SK-N-SH (cell line): ENCODE data around the gene ACTL7A. TPM values are rescaled to one million over a fixed set of nuclear protein-coding genes. Genes with fewer than 3 reads are reported as not detected.

Experiments used
- CTCF ChIA-PET: fragments of 300-600, 350-600 bp; formaldehyde crosslinking; extraction: SDS; loops from one replicate; lab custom pipeline; 2021; lab: Yijun Ruan, JAX
- POLR2A ChIA-PET: fragments of 350-600 bp; sonication (Branson Sonifier 250); formaldehyde crosslinking; extraction: SDS; loops from one replicate; lab custom pipeline; 2020; ENCODE audit warnings: antibody characterized with exemption, inconsistent platforms; lab: Yijun Ruan, JAX
- DNase-seq: peaks from one replicate; pipeline ENCODE4 v3.0.0; 2012
- H2AFZ ChIP-seq: fragments of 200-600 bp; sonication (generic); 2 replicates; pipeline ENCODE4 v1.8.1; 2016; ENCODE audit warnings: antibody characterized with exemption, mild to moderate bottlenecking, low read depth
- H3F3A ChIP-seq: fragments of 200-600 bp; sonication (generic); replicated peaks from 2 replicates; pipeline ENCODE3; 2016; ENCODE audit warnings: antibody characterized with exemption, mild to moderate bottlenecking; ENCODE audit not compliant: insufficient read depth
- H3K27ac ChIP-seq, 2 experiments: fragments of 200-500 bp in 1 of 2; fragments of 200-600 bp in 1 of 2; sonication (Bioruptor generic) in 1 of 2; sonication (generic), shearing (Covaris generic) in 1 of 2; 2 replicates each; pipeline versions ENCODE4 v1.5.1 to v1.6.1; 2014 to 2016; ENCODE audit warnings: low read depth in 2 of 2, inconsistent platforms in 1 of 2, low read length in 1 of 2, mild to moderate bottlenecking in 1 of 2, mixed read lengths in 1 of 2
- H3K27me3 ChIP-seq: fragments of 200-600 bp; sonication (generic), shearing (Covaris generic); 2 replicates; pipeline ENCODE4 v1.6.1; 2016; ENCODE audit warnings: mixed run types; ENCODE audit not compliant: insufficient read depth
- H3K36me3 ChIP-seq, 2 experiments: fragments of 200-500 bp in 1 of 2; fragments of 200-600 bp in 1 of 2; sonication (Bioruptor generic) in 1 of 2; sonication (generic) in 1 of 2; replicated peaks in 1 of 2; 2 replicates each; pipeline versions ENCODE3 to v1.5.1; 2014 to 2016; ENCODE audit warnings: low read length in 1 of 2, mild to moderate bottlenecking in 1 of 2; ENCODE audit not compliant: insufficient read depth in 2 of 2, control insufficient read depth in 1 of 2
- H3K4me1 ChIP-seq, 2 experiments: fragments of 200-500 bp in 1 of 2; fragments of 200-600 bp in 1 of 2; sonication (Bioruptor generic) in 1 of 2; sonication (generic), shearing (Covaris generic) in 1 of 2; 2 replicates each; pipeline versions ENCODE4 v1.5.1 to v1.6.1; 2014 to 2016; ENCODE audit warnings: low read depth in 1 of 2, low read length in 1 of 2, mixed run types in 1 of 2; ENCODE audit not compliant: insufficient read depth in 2 of 2, control insufficient read depth in 1 of 2
- H3K4me2 ChIP-seq: fragments of 200-600 bp; sonication (generic), shearing (Covaris generic); 2 replicates; pipeline ENCODE4 v1.6.1; 2017; ENCODE audit warnings: mixed run types
- H3K4me3 ChIP-seq, 2 experiments: fragments of 200-500 bp in 1 of 2; fragments of 200-600 bp in 1 of 2; sonication (Bioruptor generic) in 1 of 2; sonication (generic), shearing (Covaris generic) in 1 of 2; 2 replicates each; pipeline versions ENCODE4 v1.5.1 to v1.8.1; 2014 to 2016; ENCODE audit warnings: low read depth in 2 of 2, inconsistent platforms in 1 of 2, low read length in 1 of 2, mild to moderate bottlenecking in 1 of 2, mixed read lengths in 1 of 2, moderate library complexity in 1 of 2
- H3K79me2 ChIP-seq: fragments of 200-600 bp; sonication (generic); 2 replicates; pipeline ENCODE4 v1.8.1; 2017; ENCODE audit warnings: mild to moderate bottlenecking; ENCODE audit not compliant: insufficient read depth
- H3K9ac ChIP-seq: fragments of 200-600 bp; sonication (generic); 2 replicates; pipeline ENCODE4 v1.6.1; 2017; ENCODE audit warnings: mixed run types
- H3K9me2 ChIP-seq: fragments of 200-600 bp; sonication (generic); 2 replicates; pipeline ENCODE4 v1.6.1; 2017; ENCODE audit warnings: mixed run types
- H3K9me3 ChIP-seq: fragments of 200-600 bp; sonication (generic); 2 replicates; pipeline ENCODE4 v1.6.1; 2017; ENCODE audit warnings: mixed run types, mild to moderate bottlenecking, moderate library complexity
- H4K20me1 ChIP-seq: fragments of 200-600 bp; sonication (generic); 2 replicates; pipeline ENCODE4 v1.6.1; 2017; ENCODE audit warnings: mild to moderate bottlenecking, mixed run types; ENCODE audit not compliant: insufficient read depth
- CHD2 ChIP-seq: fragments of 150-350 bp; IDR thresholded peaks from 2 replicates; pipeline ENCODE4 v1.6.1; 2018; ENCODE audit warnings: low read length; ENCODE audit not compliant: partially characterized antibody
- ELF1 ChIP-seq: IDR thresholded peaks from 2 replicates; pipeline ENCODE4 v1.4.0; 2012
- FOXJ3 ChIP-seq: sonication (generic); formaldehyde crosslinking; IDR thresholded peaks from 2 replicates; pipeline ENCODE4 v1.5.1; 2020; ENCODE audit warnings: mild to moderate bottlenecking, missing genetic modification reagents
- GABPA ChIP-seq: IDR thresholded peaks from 2 replicates; pipeline ENCODE4 v1.4.0; 2012; ENCODE audit warnings: low read depth, mild to moderate bottlenecking
- JUND ChIP-seq: IDR thresholded peaks from 2 replicates; pipeline ENCODE4 v1.4.0; 2012
- MEF2A ChIP-seq: IDR thresholded peaks from 2 replicates; pipeline ENCODE4 v1.4.0; 2012; ENCODE audit warnings: low read depth, borderline replicate concordance
- NFIC ChIP-seq: IDR thresholded peaks from 2 replicates; pipeline ENCODE4 v1.4.0; 2012; ENCODE audit warnings: borderline replicate concordance
- NRF1 ChIP-seq: IDR thresholded peaks from 2 replicates; pipeline ENCODE4 v1.6.1; 2012; ENCODE audit warnings: low read depth, mild to moderate bottlenecking, low read length
- RFX5 ChIP-seq: IDR thresholded peaks from 2 replicates; pipeline ENCODE4 v1.6.1; 2012; ENCODE audit warnings: mild to moderate bottlenecking, improper control_type of control experiment, low read length
- RXRA ChIP-seq: IDR thresholded peaks from 2 replicates; pipeline ENCODE4 v1.4.0; 2012; ENCODE audit warnings: low read depth, mild to moderate bottlenecking, borderline replicate concordance
- SIN3A ChIP-seq: IDR thresholded peaks from 2 replicates; pipeline ENCODE4 v1.6.1; 2012; ENCODE audit warnings: low read depth, mild to moderate bottlenecking, low read length, moderate library complexity, borderline replicate concordance
- SMC3 ChIP-seq: IDR thresholded peaks from 2 replicates; pipeline ENCODE4 v1.6.1; 2012; ENCODE audit warnings: low read depth, low read length, improper control_type of control experiment
- TAF1 ChIP-seq: IDR thresholded peaks from 2 replicates; pipeline ENCODE4 v1.6.1; 2012; ENCODE audit warnings: low read depth, mild to moderate bottlenecking, low read length, moderate library complexity, borderline replicate concordance
- TCF12 ChIP-seq: IDR thresholded peaks from 2 replicates; pipeline ENCODE4 v1.4.0; 2012
- WGBS: methylation state at CpG from one replicate; pipeline ENCODE4 v1.1.6; 2017; ENCODE audit warnings: low lambda C conversion rate; 5-methylcytosine and 5-hydroxymethylcytosine counted together
- polyA plus RNA-seq, 3 experiments: library from polyadenylated mRNA; depleted of rRNA; stranded (reverse); fragments of >200 nt; gene quantifications; 2 replicates each; pipeline ENCODE4 v1.2.3, GENCODE V29; 2012
- TF ChIP-seq, protein P1 (sequence below): fragments of 200-600 bp; sonication (generic); IDR thresholded peaks from 2 replicates; pipeline ENCODE4 v1.6.1; 2017; ENCODE audit warnings: antibody characterized with exemption, mild to moderate bottlenecking, moderate library complexity
- TF ChIP-seq, protein P2 (sequence below): fragments of 150-350 bp; IDR thresholded peaks from 2 replicates; pipeline ENCODE4 v1.6.1; 2017; ENCODE audit warnings: antibody characterized with exemption, low read length, low read depth, borderline replicate concordance
- TF ChIP-seq, protein P3 (sequence below): IDR thresholded peaks from 2 replicates; pipeline ENCODE4; 2012
- TF ChIP-seq, protein P4 (sequence below): IDR thresholded peaks from 2 replicates; pipeline ENCODE4 v1.4.0; 2012; ENCODE audit warnings: low read depth, borderline replicate concordance
- TF ChIP-seq, protein P5 (sequence below): IDR thresholded peaks from 2 replicates; pipeline ENCODE4 v1.4.0; 2012; ENCODE audit warnings: low read depth, borderline replicate concordance
- TF ChIP-seq, protein P6 (sequence below): fragments of 150-350 bp; IDR thresholded peaks from 2 replicates; pipeline ENCODE4 v1.6.1; 2016; ENCODE audit warnings: mild to moderate bottlenecking, low read depth, low read length

The ACTL7A gene
- polyA plus RNA-seq, 1 of the 3 experiments (the other 2 are of a cell fraction), result not detected

DNA sequence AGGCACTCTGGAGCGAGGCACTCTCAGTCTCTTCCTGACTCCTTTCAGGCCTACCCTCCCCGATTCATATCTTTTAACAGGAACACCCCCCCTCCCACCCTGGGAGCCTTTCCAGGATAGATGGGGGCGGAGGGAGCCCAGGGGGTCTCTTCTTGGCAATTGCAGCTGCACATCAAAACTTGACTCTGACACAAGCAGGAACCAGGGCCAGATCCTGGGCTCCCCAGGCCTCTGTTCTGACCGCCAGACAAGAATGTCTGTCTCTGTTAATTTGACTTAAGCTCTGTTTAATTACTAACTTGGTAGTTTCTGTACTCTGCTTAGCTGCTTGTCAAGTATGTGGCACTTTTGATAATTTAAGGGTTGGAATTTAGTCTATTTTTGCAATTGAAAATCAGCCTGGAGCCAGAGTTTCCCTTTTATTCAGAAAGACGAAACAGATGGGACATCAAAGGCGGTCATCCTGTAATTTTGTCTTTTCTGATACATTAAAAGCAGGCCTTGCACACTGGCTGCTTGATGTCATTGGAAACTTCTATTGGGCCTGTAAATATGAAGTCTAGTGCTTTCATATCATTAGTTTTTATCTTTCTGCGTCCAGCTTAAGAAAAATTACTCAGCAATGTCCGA is 49.6 kb upstream of the ACTL7A start:
- Histone ChIP-seq H2AFZ (no peak overlapping the region), H3K9me3 (no peaks in the 10 kb centered on the region), H3K79me2 (no peaks in the 10 kb centered on the region), H3F3A (no peaks in the 10 kb centered on the region), H3K4me1 (no peaks in the 10 kb centered on the region), H3K4me3 (no peak overlapping the region), H3K36me3 (no peaks in the 10 kb centered on the region), H3K27ac (no peak overlapping the region), H4K20me1 (no peaks in the 10 kb centered on the region), H3K4me2 (no peak overlapping the region), H3K9ac (no peak overlapping the region), H3K27me3 (peaks cover 18% of the 10 kb centered on the region; the same call in 1 of the 2 replicates), H3K9me2 (no peaks in the 10 kb centered on the region)
- ChIA-PET POLR2A (no interaction called here), CTCF (no interaction called here)
- no peak for DNase-seq
- 32% methylated on average over 8 of the region's 8 CpGs for WGBS
- no peak for TF ChIP-seq TCF12
- TF ChIP-seq SIN3A, result no peak
- TF ChIP-seq, protein P1, sequence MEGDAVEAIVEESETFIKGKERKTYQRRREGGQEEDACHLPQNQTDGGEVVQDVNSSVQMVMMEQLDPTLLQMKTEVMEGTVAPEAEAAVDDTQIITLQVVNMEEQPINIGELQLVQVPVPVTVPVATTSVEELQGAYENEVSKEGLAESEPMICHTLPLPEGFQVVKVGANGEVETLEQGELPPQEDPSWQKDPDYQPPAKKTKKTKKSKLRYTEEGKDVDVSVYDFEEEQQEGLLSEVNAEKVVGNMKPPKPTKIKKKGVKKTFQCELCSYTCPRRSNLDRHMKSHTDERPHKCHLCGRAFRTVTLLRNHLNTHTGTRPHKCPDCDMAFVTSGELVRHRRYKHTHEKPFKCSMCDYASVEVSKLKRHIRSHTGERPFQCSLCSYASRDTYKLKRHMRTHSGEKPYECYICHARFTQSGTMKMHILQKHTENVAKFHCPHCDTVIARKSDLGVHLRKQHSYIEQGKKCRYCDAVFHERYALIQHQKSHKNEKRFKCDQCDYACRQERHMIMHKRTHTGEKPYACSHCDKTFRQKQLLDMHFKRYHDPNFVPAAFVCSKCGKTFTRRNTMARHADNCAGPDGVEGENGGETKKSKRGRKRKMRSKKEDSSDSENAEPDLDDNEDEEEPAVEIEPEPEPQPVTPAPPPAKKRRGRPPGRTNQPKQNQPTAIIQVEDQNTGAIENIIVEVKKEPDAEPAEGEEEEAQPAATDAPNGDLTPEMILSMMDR, result no peak
- TF ChIP-seq SMC3, result no peak
- TF ChIP-seq, protein P2, sequence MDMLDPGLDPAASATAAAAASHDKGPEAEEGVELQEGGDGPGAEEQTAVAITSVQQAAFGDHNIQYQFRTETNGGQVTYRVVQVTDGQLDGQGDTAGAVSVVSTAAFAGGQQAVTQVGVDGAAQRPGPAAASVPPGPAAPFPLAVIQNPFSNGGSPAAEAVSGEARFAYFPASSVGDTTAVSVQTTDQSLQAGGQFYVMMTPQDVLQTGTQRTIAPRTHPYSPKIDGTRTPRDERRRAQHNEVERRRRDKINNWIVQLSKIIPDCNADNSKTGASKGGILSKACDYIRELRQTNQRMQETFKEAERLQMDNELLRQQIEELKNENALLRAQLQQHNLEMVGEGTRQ, result no peak
- no peak for TF ChIP-seq NRF1
- TF ChIP-seq, protein P3, sequence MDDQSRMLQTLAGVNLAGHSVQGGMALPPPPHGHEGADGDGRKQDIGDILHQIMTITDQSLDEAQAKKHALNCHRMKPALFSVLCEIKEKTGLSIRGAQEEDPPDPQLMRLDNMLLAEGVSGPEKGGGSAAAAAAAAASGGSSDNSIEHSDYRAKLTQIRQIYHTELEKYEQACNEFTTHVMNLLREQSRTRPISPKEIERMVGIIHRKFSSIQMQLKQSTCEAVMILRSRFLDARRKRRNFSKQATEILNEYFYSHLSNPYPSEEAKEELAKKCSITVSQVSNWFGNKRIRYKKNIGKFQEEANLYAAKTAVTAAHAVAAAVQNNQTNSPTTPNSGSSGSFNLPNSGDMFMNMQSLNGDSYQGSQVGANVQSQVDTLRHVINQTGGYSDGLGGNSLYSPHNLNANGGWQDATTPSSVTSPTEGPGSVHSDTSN, result no peak
- no peak for TF ChIP-seq FOXJ3 (CRISPR knock-in tag)
- no peak for TF ChIP-seq MEF2A
- TF ChIP-seq TAF1, result no peak
- TF ChIP-seq, protein P4, sequence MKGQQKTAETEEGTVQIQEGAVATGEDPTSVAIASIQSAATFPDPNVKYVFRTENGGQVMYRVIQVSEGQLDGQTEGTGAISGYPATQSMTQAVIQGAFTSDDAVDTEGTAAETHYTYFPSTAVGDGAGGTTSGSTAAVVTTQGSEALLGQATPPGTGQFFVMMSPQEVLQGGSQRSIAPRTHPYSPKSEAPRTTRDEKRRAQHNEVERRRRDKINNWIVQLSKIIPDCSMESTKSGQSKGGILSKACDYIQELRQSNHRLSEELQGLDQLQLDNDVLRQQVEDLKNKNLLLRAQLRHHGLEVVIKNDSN, result no peak
- no peak for TF ChIP-seq RFX5
- no peak for TF ChIP-seq ELF1
- no peak for TF ChIP-seq JUND
- TF ChIP-seq RXRA, result no peak
- no peak for TF ChIP-seq GABPA
- TF ChIP-seq, protein P5, sequence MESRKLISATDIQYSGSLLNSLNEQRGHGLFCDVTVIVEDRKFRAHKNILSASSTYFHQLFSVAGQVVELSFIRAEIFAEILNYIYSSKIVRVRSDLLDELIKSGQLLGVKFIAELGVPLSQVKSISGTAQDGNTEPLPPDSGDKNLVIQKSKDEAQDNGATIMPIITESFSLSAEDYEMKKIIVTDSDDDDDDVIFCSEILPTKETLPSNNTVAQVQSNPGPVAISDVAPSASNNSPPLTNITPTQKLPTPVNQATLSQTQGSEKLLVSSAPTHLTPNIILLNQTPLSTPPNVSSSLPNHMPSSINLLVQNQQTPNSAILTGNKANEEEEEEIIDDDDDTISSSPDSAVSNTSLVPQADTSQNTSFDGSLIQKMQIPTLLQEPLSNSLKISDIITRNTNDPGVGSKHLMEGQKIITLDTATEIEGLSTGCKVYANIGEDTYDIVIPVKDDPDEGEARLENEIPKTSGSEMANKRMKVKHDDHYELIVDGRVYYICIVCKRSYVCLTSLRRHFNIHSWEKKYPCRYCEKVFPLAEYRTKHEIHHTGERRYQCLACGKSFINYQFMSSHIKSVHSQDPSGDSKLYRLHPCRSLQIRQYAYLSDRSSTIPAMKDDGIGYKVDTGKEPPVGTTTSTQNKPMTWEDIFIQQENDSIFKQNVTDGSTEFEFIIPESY, result no peak
- TF ChIP-seq, protein P6, sequence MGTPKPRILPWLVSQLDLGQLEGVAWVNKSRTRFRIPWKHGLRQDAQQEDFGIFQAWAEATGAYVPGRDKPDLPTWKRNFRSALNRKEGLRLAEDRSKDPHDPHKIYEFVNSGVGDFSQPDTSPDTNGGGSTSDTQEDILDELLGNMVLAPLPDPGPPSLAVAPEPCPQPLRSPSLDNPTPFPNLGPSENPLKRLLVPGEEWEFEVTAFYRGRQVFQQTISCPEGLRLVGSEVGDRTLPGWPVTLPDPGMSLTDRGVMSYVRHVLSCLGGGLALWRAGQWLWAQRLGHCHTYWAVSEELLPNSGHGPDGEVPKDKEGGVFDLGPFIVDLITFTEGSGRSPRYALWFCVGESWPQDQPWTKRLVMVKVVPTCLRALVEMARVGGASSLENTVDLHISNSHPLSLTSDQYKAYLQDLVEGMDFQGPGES, result no peak
- TF ChIP-seq CHD2, result no peak
- no peak for TF ChIP-seq NFIC
